ENCODE data around the gene POLR2E. TPM values are rescaled to one million over a fixed set of nuclear protein-coding genes. Genes with fewer than 3 reads are reported as not detected.

POLR2E gene
- total and polyA plus RNA-seq, 2 of the 13 experiments (the other 11 are each of a cell fraction or from before 2014, with no cell fraction given), result 140 to 272 TPM

- TF ChIP-seq ZBTB3 (CRISPR knock-in tag; IDR thresholded peaks at IDR 0.05; ENCODE audit: borderline replicate concordance, low read depth) (0 out of 2 replicates have a peak, but pooled peaks have one; percentile 82), PRMT3 (CRISPR knock-in tag; IDR thresholded peaks at IDR 0.05; ENCODE audit: borderline replicate concordance, low read depth) (no peak), AFF4 (CRISPR knock-in tag; IDR thresholded peaks at IDR 0.05) (no peak), ZNF850 (CRISPR knock-in tag; conservative IDR thresholded peaks at IDR 0.05) (no peak), ZNF280D (CRISPR knock-in tag; IDR thresholded peaks at IDR 0.05) (0 out of 2 replicates have a peak, but pooled peaks have one; percentile 5), RFX5 (IDR thresholded peaks at IDR 0.05; ENCODE audit: low read depth, low read length) (no peak), ZNF580 (CRISPR knock-in tag; IDR thresholded peaks at IDR 0.05; ENCODE audit: borderline replicate concordance, low read depth) (no peak), GPN1 (CRISPR knock-in tag; IDR thresholded peaks at IDR 0.05; ENCODE audit: borderline replicate concordance) (no peak), ZNF597 (CRISPR knock-in tag; IDR thresholded peaks at IDR 0.05) (0 out of 2 replicates have a peak, but pooled peaks have one; percentile 41), PCBP1 (IDR thresholded peaks at IDR 0.05; ENCODE audit: borderline replicate concordance, low read depth, low read length) (peak; percentile 85), ZSCAN20 (CRISPR knock-in tag; IDR thresholded peaks at IDR 0.05; ENCODE audit: borderline replicate concordance) (0 out of 2 replicates have a peak, but pooled peaks have one; percentile 49), FOXP4 (CRISPR knock-in tag; IDR thresholded peaks at IDR 0.05) (peak; percentile 65), ZNF335 (CRISPR knock-in tag; IDR thresholded peaks at IDR 0.05) (no peak; the same call in 1 of the 2 replicates), YY1 (IDR thresholded peaks at IDR 0.05; ENCODE audit: insufficient read depth, insufficient replicate concordance, low read depth, low read length) (peak; percentile 22), CSRNP1 (CRISPR knock-in tag; IDR thresholded peaks at IDR 0.05) (no peak; the same call in 1 of the 2 replicates), KDM4B (CRISPR knock-in tag; IDR thresholded peaks at IDR 0.05) (no peak)
Measured at GRCh38 chr19:1066251-1066747, 28.9 kb downstream of the POLR2E start (continued).
